NCI-H128 (cell line): ENCODE measurements around the gene SIPA1L2.

Experiments
- DNase-seq: peaks from one replicate; lab custom pipeline; 2025; ENCODE audit not compliant: unreplicated experiment; lab: John Stamatoyannopoulos, UW

The SIPA1L2 gene

DNA sequence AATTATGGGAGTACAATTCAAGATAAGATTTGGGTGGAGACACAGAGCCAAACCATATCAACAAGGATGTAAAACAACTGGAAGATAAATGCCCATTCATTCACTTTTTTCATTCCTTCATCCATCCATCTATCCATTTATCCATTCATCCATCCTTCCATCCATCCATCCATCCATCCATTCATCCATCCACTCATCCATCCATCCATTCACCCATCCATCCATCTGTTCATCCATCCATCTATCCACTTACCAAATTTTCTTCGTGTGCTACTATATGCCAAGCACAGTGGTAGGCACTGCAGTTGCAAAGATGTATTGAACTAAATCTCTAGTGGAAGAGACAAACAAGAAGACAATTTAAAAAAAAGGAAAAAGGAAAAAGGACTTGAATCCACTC lies 14.3 kb upstream of the SIPA1L2 start:
- no peak for DNase-seq

- no peak for DNase-seq
These were observed 13.3 kb upstream of the SIPA1L2 start for GRCh38 chr1:232643251-232643650.

DNA sequence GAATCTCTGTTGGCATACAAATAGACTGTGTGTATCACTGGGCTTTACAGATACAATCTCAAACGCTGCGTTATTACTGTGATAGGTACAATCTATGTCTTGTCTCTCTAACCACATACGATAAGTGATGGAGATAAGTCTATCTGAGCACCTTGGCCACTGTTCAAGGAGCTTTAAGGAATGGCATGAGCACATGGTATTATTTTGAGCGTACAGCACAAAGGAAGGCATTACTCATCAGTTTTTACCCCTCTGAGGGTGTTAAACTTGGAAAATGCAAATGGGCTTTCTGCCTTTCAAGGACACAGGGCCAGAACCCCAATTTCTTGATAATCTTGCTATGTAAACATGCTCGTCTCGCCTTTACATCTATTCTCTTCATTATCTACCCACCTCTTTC lies 11.6 kb upstream of the SIPA1L2 start:
- DNase-seq, result no peak

GRCh38 chr1:232636799-232637198 lies 6.9 kb upstream of the SIPA1L2 start:
- no peak for DNase-seq

DNA sequence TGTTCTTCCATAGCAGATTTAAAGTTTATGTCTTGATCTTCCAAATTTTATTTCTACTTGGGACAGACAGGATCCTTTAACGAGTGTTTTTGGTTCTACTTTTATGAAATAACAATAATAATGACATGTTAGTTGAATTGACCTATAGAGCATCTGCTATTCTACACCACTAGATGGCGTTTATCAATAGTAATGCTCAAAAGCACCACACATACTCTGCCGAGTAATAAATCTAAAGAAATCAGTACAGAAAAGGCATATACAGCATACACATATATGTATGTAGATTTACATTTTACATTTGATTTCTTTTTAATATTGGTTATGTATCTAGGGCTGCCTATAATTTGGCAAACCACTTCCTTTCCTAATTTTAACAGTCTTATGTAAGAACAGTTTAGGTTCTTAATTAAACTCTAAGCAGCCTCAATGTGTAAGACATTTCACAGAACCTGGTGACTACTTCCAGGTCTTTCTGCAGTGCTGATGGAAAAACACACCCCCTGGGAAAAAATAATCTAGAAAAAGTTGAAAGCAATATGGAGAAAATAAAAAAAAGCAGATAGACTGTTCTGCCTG lies 5.9 kb upstream of the SIPA1L2 start:
- DNase-seq, result peak; percentile 40

- DNase-seq, result no peak
These were observed 5.3 kb upstream of the SIPA1L2 start for GRCh38 chr1:232635279-232635678.

- DNase-seq, result no peak
These were observed 4.2 kb upstream of the SIPA1L2 start for GRCh38 chr1:232634096-232634495.

- no peak for DNase-seq
These were observed 912 bp upstream of the SIPA1L2 start for GRCh38 chr1:232630894-232631195.

DNA sequence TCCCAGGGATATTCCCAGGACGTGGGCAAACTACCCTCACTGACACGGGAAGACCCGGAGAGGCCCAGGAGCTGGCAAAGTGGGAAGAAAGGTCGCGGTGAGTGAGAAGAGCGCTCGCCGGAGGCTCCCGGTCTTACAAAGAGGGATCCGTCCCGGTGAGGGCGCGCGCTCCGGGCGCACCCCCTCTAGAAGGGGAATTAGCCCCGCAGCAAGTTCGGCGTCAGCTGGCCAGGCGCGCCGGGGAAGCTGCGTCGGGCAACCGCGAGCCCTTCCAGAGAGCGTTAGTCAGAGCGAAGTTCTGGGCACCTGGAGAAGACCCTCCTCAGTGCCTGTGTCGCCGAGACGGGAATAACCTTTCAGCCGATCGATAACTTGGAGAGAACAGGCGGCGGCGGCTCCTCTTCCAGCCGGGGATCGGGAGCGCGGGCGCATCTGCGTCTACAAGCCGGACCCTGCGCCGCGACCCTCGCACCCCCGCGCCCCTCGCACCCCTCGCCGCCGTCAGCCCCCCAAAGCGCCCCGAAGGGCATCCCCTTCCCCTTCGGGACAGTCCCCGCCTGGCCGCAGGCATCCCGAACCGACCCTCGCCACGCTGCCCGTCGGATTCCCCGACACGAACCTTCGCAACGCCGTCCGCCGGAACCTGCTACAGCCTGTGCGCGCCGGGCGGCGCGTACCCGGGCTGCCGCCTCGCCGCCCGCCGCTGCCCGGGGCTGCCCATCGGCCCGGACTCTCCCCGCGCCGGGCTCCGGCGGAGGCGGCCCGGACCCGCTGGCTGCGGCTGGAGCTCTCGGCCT lies 485 bp downstream of the SIPA1L2 start:
- no peak for DNase-seq

- no peak for DNase-seq
These were observed 1.3 kb downstream of the SIPA1L2 start for GRCh38 chr1:232628335-232629249.

- DNase-seq, result peak; percentile 39
These were observed 2.1 kb downstream of the SIPA1L2 start for GRCh38 chr1:232627645-232628334.

GRCh38 chr1:232627171-232627570 lies 2.8 kb downstream of the SIPA1L2 start:
- DNase-seq, result no peak

- no peak for DNase-seq
These were observed 3.5 kb downstream of the SIPA1L2 start for GRCh38 chr1:232626452-232626851.

GRCh38 chr1:232625319-232625868 lies 4.5 kb downstream of the SIPA1L2 start:
- DNase-seq, result no peak

DNA sequence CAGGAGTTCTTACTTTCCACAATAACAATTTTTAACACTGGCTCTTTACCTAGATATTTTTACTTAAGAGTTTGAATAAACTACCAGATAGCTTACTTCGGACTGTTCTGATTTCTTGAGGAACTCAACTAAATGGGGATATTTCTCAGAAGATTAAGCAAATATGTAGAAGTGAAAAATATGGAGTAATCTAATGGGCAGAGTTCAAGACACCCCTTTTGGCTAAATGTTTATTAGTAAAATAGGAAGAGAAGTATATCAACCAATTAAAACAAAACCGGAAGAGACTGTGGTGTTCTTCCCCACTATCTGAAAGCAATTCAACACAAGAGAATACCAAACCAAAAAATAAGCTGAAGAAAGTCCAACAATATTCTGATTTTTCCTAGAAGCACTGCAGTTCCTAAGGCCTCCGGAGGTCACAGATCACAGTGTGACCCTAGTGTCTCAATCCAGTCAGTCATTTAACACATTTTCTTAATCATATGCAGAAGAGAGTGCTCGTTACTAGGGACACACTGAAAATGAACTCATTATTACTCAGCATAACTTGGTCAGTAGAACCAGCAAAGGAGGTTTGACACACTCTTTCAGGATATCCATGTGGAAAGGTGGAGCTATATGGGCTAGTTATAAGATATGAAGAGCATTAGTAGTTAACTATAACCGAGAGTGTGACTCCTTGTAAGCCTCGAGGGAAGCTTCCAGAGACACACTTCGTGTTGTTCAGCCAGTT lies 5.2 kb downstream of the SIPA1L2 start:
- no peak for DNase-seq

DNA sequence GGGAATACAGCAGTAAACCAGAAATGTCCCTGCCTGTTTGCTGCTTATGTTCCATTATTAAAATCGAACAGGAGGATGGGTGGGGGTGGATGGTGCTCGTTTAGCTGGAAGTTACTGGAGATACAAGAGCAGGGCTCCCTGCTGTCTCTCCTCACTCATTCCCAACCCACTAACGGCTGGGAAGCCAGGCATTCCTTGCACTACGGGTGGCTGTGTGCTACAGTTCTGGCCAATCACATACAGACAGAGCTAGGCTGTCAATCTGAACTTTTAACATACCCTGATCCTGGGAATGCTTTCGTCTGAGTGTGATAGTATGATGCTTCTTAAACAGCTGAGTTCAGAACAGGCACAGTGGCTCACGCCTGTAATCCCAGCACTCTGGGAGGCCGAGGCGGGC lies 7.0 kb downstream of the SIPA1L2 start:
- DNase-seq, result no peak

- no peak for DNase-seq
These were observed 7.6 kb downstream of the SIPA1L2 start for GRCh38 chr1:232622378-232622777.

DNA sequence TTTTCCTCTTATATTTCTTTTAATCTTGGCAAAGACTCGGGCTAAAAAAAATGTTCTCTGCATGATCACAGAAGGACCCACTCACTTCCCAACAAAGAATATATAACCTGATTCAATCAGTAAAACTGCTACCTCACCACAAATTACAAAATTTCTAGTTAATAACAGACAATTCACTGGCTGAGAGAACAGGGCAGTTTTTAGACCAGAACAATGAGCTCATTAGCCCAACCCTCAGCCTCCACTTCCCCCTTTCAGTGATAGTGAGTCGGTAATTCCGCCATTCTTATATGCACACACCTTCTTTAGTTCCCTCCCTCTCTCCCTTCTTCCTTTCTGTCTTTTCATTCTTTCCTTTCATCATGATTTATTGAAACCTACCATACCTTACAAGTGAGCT lies 8.9 kb downstream of the SIPA1L2 start:
- DNase-seq, result no peak

- peak; percentile 83 for DNase-seq
These were observed 9.5 kb downstream of the SIPA1L2 start for GRCh38 chr1:232620356-232620969.

- DNase-seq, result no peak
These were observed 12.7 kb downstream of the SIPA1L2 start for GRCh38 chr1:232617237-232617636.
